ENCODE measurements around the gene ZNF668.

GRCh38 chr16:31088459-31089183, 14.6 kb upstream of the ZNF668 start, which contains the start of gene PRSS53:
- no peak for TF ChIP-seq NR3C1 (CRISPR knock-in tag; IDR thresholded peaks at IDR 0.05)
- TF ChIP-seq EP300 (IDR thresholded peaks at IDR 0.05; ENCODE audit: low read depth in 2 of 2, low read length in 2 of 2) = no peak
- no peak for TF ChIP-seq EP300 (CRISPR knock-in tag; IDR thresholded peaks at IDR 0.05; ENCODE audit: borderline replicate concordance)
- TF ChIP-seq ZNF136 (CRISPR knock-in tag; IDR thresholded peaks at IDR 0.05; ENCODE audit: low read depth) = no peak
- no peak for TF ChIP-seq ATF7 (IDR thresholded peaks at IDR 0.05)
- no peak for TF ChIP-seq ATF7 (CRISPR knock-in tag; IDR thresholded peaks at IDR 0.05)
- no peak for TF ChIP-seq ZNF225 (CRISPR knock-in tag; IDR thresholded peaks at IDR 0.05)
- no peak for TF ChIP-seq TAF1 (CRISPR knock-in tag; IDR thresholded peaks at IDR 0.05)
- no peak for TF ChIP-seq DPF2 (CRISPR knock-in tag; IDR thresholded peaks at IDR 0.05; ENCODE audit: borderline replicate concordance, low read depth)

Measured in HepG2 (cell line).